BE2C (cell line): ENCODE measurements around the gene GRM5.

Source experiments
- DNase-seq: peaks from one replicate; pipeline ENCODE4 v3.0.0-alpha.2; 2020
- H3K27me3 ChIP-seq: fragments of 250-450 bp; sonication (Bioruptor Pico); 2 replicates; pipeline ENCODE4 v1.5.1; 2020; ENCODE audit warnings: mild to moderate bottlenecking
- H3K36me3 ChIP-seq: fragments of 250-450 bp; sonication (Bioruptor Pico); 2 replicates; pipeline ENCODE4 v1.5.1; 2020; ENCODE audit warnings: mild to moderate bottlenecking
- H3K4me1 ChIP-seq: fragments of 250-450 bp; sonication (Bioruptor Pico); 2 replicates; pipeline ENCODE4 v1.5.1; 2020
- H3K4me3 ChIP-seq: 2 replicates; pipeline ENCODE4 v1.5.1; 2011; ENCODE audit warnings: low read depth, low read length
- H3K9me3 ChIP-seq: fragments of 250-450 bp; sonication (Bioruptor Pico); 2 replicates; pipeline ENCODE4 v1.5.1; 2020
- CTCF ChIP-seq: IDR thresholded peaks from 2 replicates; pipeline ENCODE4 v1.5.1; 2012; ENCODE audit warnings: mild to moderate bottlenecking, low read depth, low read length

Gene GRM5

GRCh38 chr11:88617226-88617625 is 448.6 kb downstream of the GRM5 start:
- Histone ChIP-seq H3K4me1 (no peaks in the 10 kb centered on the region), H3K4me3 (no peak overlapping the region), H3K36me3 (no peaks in the 10 kb centered on the region), H3K9me3 (no peaks in the 10 kb centered on the region), H3K27me3 (no peaks in the 10 kb centered on the region)
- no peak for TF ChIP-seq CTCF
- no peak for DNase-seq

GRCh38 chr11:88604260-88604659 is 461.5 kb downstream of the GRM5 start:
- no peak for DNase-seq
- Histone ChIP-seq H3K4me3 (no peak overlapping the region), H3K9me3 (no peaks in the 10 kb centered on the region), H3K27me3 (no peaks in the 10 kb centered on the region), H3K4me1 (no peaks in the 10 kb centered on the region), H3K36me3 (no peaks in the 10 kb centered on the region)
- TF ChIP-seq CTCF: no peak

- no peaks in the 10 kb centered on the region for H3K9me3 ChIP-seq
- no peaks in the 10 kb centered on the region for H3K27me3 ChIP-seq
- no peaks in the 10 kb centered on the region for H3K36me3 ChIP-seq
- no peak for DNase-seq
- no peak overlapping the region for H3K4me3 ChIP-seq
- TF ChIP-seq CTCF: no peak
- H3K4me1 ChIP-seq: no peaks in the 10 kb centered on the region
Measured at GRCh38 chr11:88603091-88603867, 462.5 kb downstream of the GRM5 start.

GRCh38 chr11:88597387-88597786 is 468.4 kb downstream of the GRM5 start:
- H3K27me3 ChIP-seq: no peaks in the 10 kb centered on the region
- H3K9me3 ChIP-seq: no peaks in the 10 kb centered on the region
- no peaks in the 10 kb centered on the region for H3K36me3 ChIP-seq
- DNase-seq: no peak
- TF ChIP-seq CTCF: no peak
- H3K4me1 ChIP-seq: no peaks in the 10 kb centered on the region
- no peak overlapping the region for H3K4me3 ChIP-seq

GRCh38 chr11:88596786-88597185 is 469.0 kb downstream of the GRM5 start:
- H3K4me1 ChIP-seq: no peaks in the 10 kb centered on the region
- H3K36me3 ChIP-seq: no peaks in the 10 kb centered on the region
- H3K4me3 ChIP-seq: no peak overlapping the region
- no peak for TF ChIP-seq CTCF
- no peaks in the 10 kb centered on the region for H3K9me3 ChIP-seq
- DNase-seq: no peak
- no peaks in the 10 kb centered on the region for H3K27me3 ChIP-seq

- H3K4me3 ChIP-seq: no peak overlapping the region
- no peaks in the 10 kb centered on the region for H3K4me1 ChIP-seq
- no peaks in the 10 kb centered on the region for H3K27me3 ChIP-seq
- TF ChIP-seq CTCF: no peak
- H3K36me3 ChIP-seq: no peaks in the 10 kb centered on the region
- DNase-seq: no peak
- H3K9me3 ChIP-seq: no peaks in the 10 kb centered on the region
Measured at GRCh38 chr11:88594274-88594950, 471.4 kb downstream of the GRM5 start.
